AG08396 (cell line): ENCODE results near the gene SETBP1.

Source experiments
- DNase-seq: peaks from one replicate; pipeline ENCODE4 v3.0.0; 2012; ENCODE audit warnings: low spot score, mixed read lengths

Gene SETBP1

DNA sequence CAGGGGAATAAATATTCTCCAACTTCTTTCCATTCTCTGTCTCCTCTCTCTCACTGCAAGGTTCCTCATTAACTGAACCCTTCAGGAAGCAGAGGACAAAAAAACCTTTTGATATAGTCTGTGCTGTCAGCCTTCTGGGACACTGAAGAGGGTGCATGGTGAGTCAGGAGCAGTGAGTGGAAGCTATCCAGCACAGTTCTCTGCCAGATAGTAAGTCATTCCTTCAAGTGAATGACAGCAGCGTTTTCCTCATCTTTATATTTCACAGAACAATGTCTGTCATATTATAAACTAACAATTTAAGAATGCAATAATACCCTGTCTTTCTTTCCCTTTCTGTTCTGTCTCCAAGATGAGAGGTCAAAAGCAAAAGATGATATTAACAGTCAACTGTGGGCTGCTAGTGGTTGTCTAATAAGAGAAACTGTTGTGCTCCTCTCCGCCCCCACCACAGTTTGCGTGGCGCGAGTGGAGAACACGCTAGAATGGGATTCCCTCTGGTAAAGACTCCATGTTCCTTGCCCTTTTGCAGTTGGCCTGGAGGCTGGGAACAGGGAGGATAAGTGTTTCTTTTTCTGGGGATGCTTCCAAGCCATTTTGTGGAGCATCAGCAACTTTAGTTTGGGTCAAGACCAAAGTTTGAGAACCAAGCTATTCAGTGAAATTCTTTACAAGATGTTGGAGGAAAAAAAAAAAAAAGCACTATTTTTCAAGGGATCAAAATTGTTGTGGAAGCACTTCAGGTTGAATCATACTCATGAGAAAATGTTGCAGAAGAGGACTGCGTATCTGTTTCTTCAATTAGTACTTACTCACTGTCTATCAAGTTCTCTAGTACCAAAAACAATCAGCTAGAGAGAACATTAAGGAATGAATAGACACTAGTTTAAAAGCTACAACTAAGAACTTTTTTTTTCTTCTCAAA, 430.2 kb downstream of the SETBP1 start:
- no peak for DNase-seq

- no peak for DNase-seq
Measured at GRCh38 chr18:45111502-45111848, 430.8 kb downstream of the SETBP1 start.

- DNase-seq = no peak
Measured at GRCh38 chr18:45112682-45113081, 432.0 kb downstream of the SETBP1 start.

DNA sequence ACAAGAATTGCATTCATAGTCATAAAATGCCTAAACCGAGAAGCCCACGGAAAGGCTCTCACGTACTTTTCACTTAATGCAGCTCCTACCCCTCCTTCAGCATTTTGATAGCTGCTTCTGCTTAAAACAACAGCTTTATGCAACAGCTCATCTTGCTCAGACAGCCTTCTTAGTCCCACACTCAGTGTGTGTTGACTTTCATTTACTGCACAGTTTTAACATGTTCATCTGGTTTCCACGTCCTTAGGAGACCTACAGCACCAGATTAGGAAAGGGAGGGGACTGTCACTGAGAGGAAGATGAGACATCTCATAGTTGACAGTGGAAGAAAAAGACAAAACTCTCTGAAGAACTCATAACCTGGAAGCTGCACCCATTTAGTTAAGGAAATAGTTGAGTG, 435.4 kb downstream of the SETBP1 start:
- DNase-seq = no peak
